HCT116 (cell line): ENCODE data around the gene UNK.

ENCODE experiments used
- CTCF ChIP-seq, 3 experiments: fragments of 200-600 bp in 1 of 3; sonication (generic) in 1 of 3; IDR thresholded peaks in 2 of 3; conservative IDR thresholded peaks in 1 of 3; 2 replicates each; pipeline ENCODE4 v1.5.1; 2012 to 2017; ENCODE audit warnings: low read depth in 2 of 3, low read length in 2 of 3, antibody characterized with exemption in 1 of 3, borderline replicate concordance in 1 of 3, control low read depth in 1 of 3, mild to moderate bottlenecking in 1 of 3, mixed read lengths in 1 of 3, mixed run types in 1 of 3, moderate library complexity in 1 of 3; ENCODE audit not compliant: insufficient read depth in 1 of 3
- SP1 ChIP-seq: IDR thresholded peaks from 2 replicates; pipeline ENCODE4 v1.6.1; 2012; ENCODE audit warnings: low read depth

DNA sequence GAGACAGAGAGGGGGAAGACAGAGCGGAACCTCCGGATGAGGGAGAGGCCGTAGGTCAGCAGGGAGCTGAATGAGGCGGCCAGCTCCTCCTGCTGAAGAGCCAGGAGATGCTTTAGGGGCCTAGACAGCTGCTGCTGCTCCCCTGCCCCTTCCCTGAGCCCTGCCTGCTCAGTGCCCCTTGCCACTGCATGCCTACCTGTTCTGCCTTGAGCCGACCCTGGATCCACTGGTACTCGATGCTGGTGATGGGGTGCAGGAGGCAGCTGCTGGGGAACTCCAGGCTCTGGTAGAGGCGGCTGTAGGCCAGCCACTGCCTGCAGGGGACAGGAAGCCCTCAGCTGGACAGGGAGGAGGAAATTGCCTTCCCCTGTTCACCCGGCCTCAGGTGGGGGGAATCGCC is 52.0 kb downstream of the UNK start:
- TF ChIP-seq SP1 (no peak), CTCF (IDR thresholded peaks at IDR 0.05 in 2 of 3, conservative IDR thresholded peaks at IDR 0.05 in 1 of 3; ENCODE audit: borderline replicate concordance in 1 of 3, insufficient read depth in 1 of 3, low read depth in 2 of 3, low read length in 2 of 3) (no peak)
